ENCODE measurements around the gene GLRX3. TPM values are rescaled to one million over a fixed set of nuclear protein-coding genes. Genes with fewer than 3 reads are reported as not detected.
A peak's percentile ranks its signal among the peaks of the same experiment; 100 is the strongest.
"Not testable (repeated sequence)": the region's sequence is repeated elsewhere in the genome, so short reads cannot be mapped to it uniquely, and the experiment has no call there.

Gene GLRX3
- total and polyA plus RNA-seq, 2 donors (not counting 1 experiment from before 2014, with no cell fraction given) = 26.9 to 45.4 TPM

DNA sequence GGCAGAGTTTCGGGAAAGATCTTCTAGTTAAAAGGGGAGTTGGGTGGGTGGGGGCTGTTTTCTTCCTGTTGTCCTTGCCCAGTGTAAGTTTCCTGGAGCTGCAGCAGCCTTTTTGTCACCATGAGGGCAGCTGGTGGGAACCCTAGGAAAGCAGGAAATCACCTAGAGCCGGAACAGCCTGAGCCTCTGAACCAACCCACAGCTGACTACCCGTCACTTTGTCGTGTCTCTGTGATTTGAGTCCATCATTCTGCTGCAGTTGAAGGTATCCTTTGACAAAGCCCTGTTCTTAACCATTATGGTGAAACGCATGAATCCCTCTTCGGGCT is 24.4 kb upstream of the GLRX3 start:
- peak overlapping the region; percentile 89 for H3K4me2 ChIP-seq (replicated peaks; ENCODE audit: low read depth, low read length, poor library complexity, severe bottlenecking)
- H3K9me3 ChIP-seq (ENCODE audit: control extremely low read depth in 1 of 3, control insufficient read depth in 2 of 3, insufficient read depth in 1 of 3, low read length in 2 of 3) = peaks cover 0 to 2% (median 0%) of the 10 kb centered on the region in 3 donors
- peaks cover 21 to 23% of the 10 kb centered on the region in 2 donors for H3K4me1 ChIP-seq (ENCODE audit: control insufficient read depth in 2 of 2, insufficient read depth in 2 of 2, low read length in 2 of 2)
- no peak for ATAC-seq (ENCODE audit: low read depth)
- 62% methylated on average over 4 of the region's 6 CpGs for WGBS (ENCODE audit: insufficient coverage)
- Mint-ChIP-seq H3K27ac (peak overlapping the region; percentile 99), H3K4me1 (peaks cover 37% of the 10 kb centered on the region), H3K4me3 (peak overlapping the region; percentile 99), H3K27me3 (no peaks in the 10 kb centered on the region), H3K9me3 (ENCODE audit: insufficient read depth) (no peaks in the 10 kb centered on the region)
- peak overlapping the region; percentile 87 to 96 for H3K27ac ChIP-seq (ENCODE audit: low read length in 2 of 2)
- DNase-seq = no peak
- TF ChIP-seq, protein P1, sequence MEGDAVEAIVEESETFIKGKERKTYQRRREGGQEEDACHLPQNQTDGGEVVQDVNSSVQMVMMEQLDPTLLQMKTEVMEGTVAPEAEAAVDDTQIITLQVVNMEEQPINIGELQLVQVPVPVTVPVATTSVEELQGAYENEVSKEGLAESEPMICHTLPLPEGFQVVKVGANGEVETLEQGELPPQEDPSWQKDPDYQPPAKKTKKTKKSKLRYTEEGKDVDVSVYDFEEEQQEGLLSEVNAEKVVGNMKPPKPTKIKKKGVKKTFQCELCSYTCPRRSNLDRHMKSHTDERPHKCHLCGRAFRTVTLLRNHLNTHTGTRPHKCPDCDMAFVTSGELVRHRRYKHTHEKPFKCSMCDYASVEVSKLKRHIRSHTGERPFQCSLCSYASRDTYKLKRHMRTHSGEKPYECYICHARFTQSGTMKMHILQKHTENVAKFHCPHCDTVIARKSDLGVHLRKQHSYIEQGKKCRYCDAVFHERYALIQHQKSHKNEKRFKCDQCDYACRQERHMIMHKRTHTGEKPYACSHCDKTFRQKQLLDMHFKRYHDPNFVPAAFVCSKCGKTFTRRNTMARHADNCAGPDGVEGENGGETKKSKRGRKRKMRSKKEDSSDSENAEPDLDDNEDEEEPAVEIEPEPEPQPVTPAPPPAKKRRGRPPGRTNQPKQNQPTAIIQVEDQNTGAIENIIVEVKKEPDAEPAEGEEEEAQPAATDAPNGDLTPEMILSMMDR (IDR thresholded peaks at IDR 0.05) = no peak
- TF ChIP-seq EZH2 (IDR thresholded peaks at IDR 0.05; ENCODE audit: borderline replicate concordance, insufficient read depth, low read depth, low read length, poor library complexity, severe bottlenecking) = no peak
- peaks cover 0 to 2% of the 10 kb centered on the region in 2 experiments for H3K36me3 ChIP-seq (replicated peaks in 1 of 2; ENCODE audit: control extremely low read depth in 1 of 2, control insufficient read depth in 1 of 2, extremely low read depth in 1 of 2, insufficient read depth in 2 of 2, low read length in 1 of 2)
- intact Hi-C loops (cut with micrococcal nuclease) = loop anchor here (1.0 to 10.0 kb wide), 4 partner anchors 645 to 1965 kb away; partner anchors contain the start of genes MGMT and PPP2R2D
- H3K9ac ChIP-seq (ENCODE audit: low read length) = peak overlapping the region; percentile 83
- no peaks in the 10 kb centered on the region for H3K27me3 ChIP-seq (replicated peaks in 1 of 4; ENCODE audit: control extremely low read depth in 1 of 4, control insufficient read depth in 3 of 4, insufficient read depth in 4 of 4, low read length in 3 of 4)
- H2AFZ ChIP-seq (ENCODE audit: insufficient read depth, low read depth, low read length, poor library complexity, severe bottlenecking) = peak overlapping the region; percentile 97
- CTCF ChIA-PET = interaction anchor here (1.2 to 4.1 kb wide), 5 partner anchors 11 to 48 kb away, joined by 3 to 49 read pairs (median 12); partner anchors contain the start of gene GLRX3
- peak overlapping the region in 4 of 5 experiments; percentile 91 to 97 (median 94) for H3K4me3 ChIP-seq (ENCODE audit: control extremely low read depth in 1 of 5, extremely low read depth in 1 of 5, insufficient read depth in 1 of 5, low read depth in 2 of 5, low read length in 4 of 5)
- peaks cover 10% of the 10 kb centered on the region for H4K20me1 ChIP-seq (ENCODE audit: control insufficient read depth, insufficient read depth, low read length, poor library complexity, severe bottlenecking)
- POLR2A ChIA-PET = interaction anchor here (0.7 to 3.1 kb wide), 4 partner anchors 25 to 174 kb away, joined by 3 to 45 read pairs (median 6); partner anchors contain the start of gene GLRX3
- peaks cover 11% of the 10 kb centered on the region for H3K79me2 ChIP-seq (ENCODE audit: control insufficient read depth, insufficient read depth, low read length)

DNA sequence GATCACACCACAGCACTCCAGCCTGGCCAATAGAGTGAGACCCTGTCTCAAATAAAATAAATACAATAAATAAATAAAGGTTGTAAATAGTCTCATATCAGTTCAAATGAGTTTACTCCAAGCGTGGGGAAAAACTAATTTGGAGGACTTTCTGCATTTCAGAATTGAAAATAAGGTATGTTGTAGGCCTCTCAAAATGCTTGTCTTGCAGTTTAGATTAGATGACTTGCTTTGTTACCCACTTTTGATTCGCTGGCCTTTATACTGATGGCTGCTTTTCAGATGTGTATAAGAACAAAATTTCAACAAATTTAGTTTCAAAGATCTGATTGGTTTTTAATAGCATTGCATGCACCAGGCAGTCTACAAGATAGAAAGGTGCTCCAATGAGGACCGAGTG is 23.4 kb upstream of the GLRX3 start:
- H3K27me3 ChIP-seq (replicated peaks in 1 of 4; ENCODE audit: control extremely low read depth in 1 of 4, control insufficient read depth in 3 of 4, insufficient read depth in 4 of 4, low read length in 3 of 4) = no peaks in the 10 kb centered on the region
- peaks cover 0 to 5% (median 0%) of the 10 kb centered on the region in 3 donors for H3K9me3 ChIP-seq (ENCODE audit: control extremely low read depth in 1 of 3, control insufficient read depth in 2 of 3, insufficient read depth in 1 of 3, low read length in 2 of 3)
- H3K27ac Mint-ChIP-seq = no peak overlapping the region
- H3K36me3 ChIP-seq (replicated peaks in 1 of 2; ENCODE audit: control extremely low read depth in 1 of 2, control insufficient read depth in 1 of 2, extremely low read depth in 1 of 2, insufficient read depth in 2 of 2, low read length in 1 of 2) = no peaks in the 10 kb centered on the region
- H3K4me2 ChIP-seq (replicated peaks; ENCODE audit: low read depth, low read length, poor library complexity, severe bottlenecking) = no peak overlapping the region
- peaks cover 11% of the 10 kb centered on the region for H3K79me2 ChIP-seq (ENCODE audit: control insufficient read depth, insufficient read depth, low read length)
- no peak for ATAC-seq (ENCODE audit: low read depth)
- H3K9ac ChIP-seq (ENCODE audit: low read length) = no peak overlapping the region
- no peak overlapping the region for H2AFZ ChIP-seq (ENCODE audit: insufficient read depth, low read depth, low read length, poor library complexity, severe bottlenecking)
- H4K20me1 ChIP-seq (ENCODE audit: control insufficient read depth, insufficient read depth, low read length, poor library complexity, severe bottlenecking) = peaks cover 10% of the 10 kb centered on the region
- no peak overlapping the region for H3K27ac ChIP-seq (ENCODE audit: low read length in 2 of 2)
- no peak for DNase-seq
- ChIA-PET POLR2A (no interaction called here), CTCF (no interaction called here)
- no peak overlapping the region for H3K4me3 Mint-ChIP-seq
- peaks cover 21 to 23% of the 10 kb centered on the region in 2 donors for H3K4me1 ChIP-seq (ENCODE audit: control insufficient read depth in 2 of 2, insufficient read depth in 2 of 2, low read length in 2 of 2)
- TF ChIP-seq EZH2 (IDR thresholded peaks at IDR 0.05; ENCODE audit: borderline replicate concordance, insufficient read depth, low read depth, low read length, poor library complexity, severe bottlenecking) = no peak
- TF ChIP-seq, protein P1 (IDR thresholded peaks at IDR 0.05) = no peak
- H3K9me3 Mint-ChIP-seq (ENCODE audit: insufficient read depth) = peaks cover 6% of the 10 kb centered on the region
- H3K4me1 Mint-ChIP-seq = peaks cover 34% of the 10 kb centered on the region
- 100% methylated on average over 2 of the region's 3 CpGs for WGBS (ENCODE audit: insufficient coverage)
- intact Hi-C loops (cut with micrococcal nuclease) = loop anchor here (5.0 to 10.0 kb wide), 3 partner anchors 1792 to 1966 kb away; partner anchors contain the start of gene PPP2R2D
- H3K27me3 Mint-ChIP-seq = no peaks in the 10 kb centered on the region
- H3K4me3 ChIP-seq (ENCODE audit: control extremely low read depth in 1 of 5, extremely low read depth in 1 of 5, insufficient read depth in 1 of 5, low read depth in 2 of 5, low read length in 4 of 5) = no peak overlapping the region

DNA sequence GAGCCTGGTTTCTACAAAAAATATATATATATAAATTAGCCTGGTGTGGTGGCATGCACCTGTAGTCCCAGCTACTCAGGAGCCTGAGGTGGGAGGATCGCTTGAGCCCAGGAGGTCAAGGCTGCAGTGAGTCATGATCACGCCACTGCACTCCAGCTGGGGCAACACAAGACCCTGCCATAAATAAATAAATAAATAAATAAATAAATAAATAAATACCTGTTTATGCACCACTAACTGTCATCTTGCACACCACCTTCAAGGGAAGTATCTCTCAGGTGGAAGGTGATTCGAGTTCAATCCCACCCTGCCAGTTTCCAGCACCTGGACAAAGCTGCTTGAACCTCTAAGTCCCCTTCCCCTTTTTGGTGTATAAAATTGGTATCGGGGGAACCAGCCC is 19.2 kb upstream of the GLRX3 start:
- H3K4me3 ChIP-seq (ENCODE audit: control extremely low read depth in 1 of 5, extremely low read depth in 1 of 5, insufficient read depth in 1 of 5, low read depth in 2 of 5, low read length in 4 of 5); H3K9me3 Mint-ChIP-seq (ENCODE audit: insufficient read depth); H2AFZ ChIP-seq (ENCODE audit: insufficient read depth, low read depth, low read length, poor library complexity, severe bottlenecking); POLR2A ChIA-PET; H3K4me3 Mint-ChIP-seq; H3K36me3 ChIP-seq (replicated peaks in 1 of 2; ENCODE audit: control extremely low read depth in 1 of 2, control insufficient read depth in 1 of 2, extremely low read depth in 1 of 2, insufficient read depth in 2 of 2, low read length in 1 of 2); H3K9ac ChIP-seq (ENCODE audit: low read length); H3K4me1 Mint-ChIP-seq; H3K4me1 ChIP-seq (ENCODE audit: control insufficient read depth in 2 of 2, insufficient read depth in 2 of 2, low read length in 2 of 2); H3K27ac Mint-ChIP-seq; H3K27me3 ChIP-seq (replicated peaks in 1 of 4; ENCODE audit: control extremely low read depth in 1 of 4, control insufficient read depth in 3 of 4, insufficient read depth in 4 of 4, low read length in 3 of 4); DNase-seq; H3K27me3 Mint-ChIP-seq; H4K20me1 ChIP-seq (ENCODE audit: control insufficient read depth, insufficient read depth, low read length, poor library complexity, severe bottlenecking); H3K4me2 ChIP-seq (replicated peaks; ENCODE audit: low read depth, low read length, poor library complexity, severe bottlenecking); H3K79me2 ChIP-seq (ENCODE audit: control insufficient read depth, insufficient read depth, low read length); ATAC-seq (ENCODE audit: low read depth); H3K27ac ChIP-seq (ENCODE audit: low read length in 2 of 2): not testable (repeated sequence)
- CTCF ChIA-PET = interaction anchor here (1.2 to 2.1 kb wide), 3 partner anchors 11 to 1086 kb away, joined by 4 to 12 read pairs (median 6); no protein-coding TSS in a partner anchor
- intact Hi-C loops (cut with micrococcal nuclease) = loop anchor here (10.0 kb wide), 1 partner anchor 1788 kb away; the partner anchor contains the start of gene PPP2R2D
- peaks cover 0 to 12% (median 0%) of the 10 kb centered on the region in 3 donors for H3K9me3 ChIP-seq (ENCODE audit: control extremely low read depth in 1 of 3, control insufficient read depth in 2 of 3, insufficient read depth in 1 of 3, low read length in 2 of 3)
- WGBS (ENCODE audit: insufficient coverage) = no CpG with 5 or more reads among the region's 4 CpGs
